Liver (tissue), 9 donors: Measurements from ENCODE around the gene MSH3. TPM values are rescaled to one million over a fixed set of nuclear protein-coding genes. Genes with fewer than 3 reads are reported as not detected.
"Not testable (repeated sequence)": the region's sequence is repeated elsewhere in the genome, so short reads cannot be mapped to it uniquely, and the experiment has no call there.

Experiments used
- DNase-seq: peaks from one replicate; pipeline ENCODE4 v3.0.0-alpha.2; 2017; ENCODE audit warnings: low spot score
- H3K27ac ChIP-seq, 2 donors: one replicate each; pipeline ENCODE4 v1.7.0; 2013; ENCODE audit warnings: inconsistent platforms in 2 of 2, low read length in 2 of 2, control low read depth in 1 of 2, low read depth in 1 of 2, mild to moderate bottlenecking in 1 of 2
- H3K27me3 ChIP-seq, 4 donors: one replicate each; pipeline versions ENCODE4 v1.6.1 to v1.7.0; 2013; ENCODE audit warnings: low read length in 3 of 4, inconsistent platforms in 1 of 4, mild to moderate bottlenecking in 1 of 4, moderate library complexity in 1 of 4; ENCODE audit not compliant: control insufficient read depth in 4 of 4, insufficient read depth in 4 of 4
- H3K36me3 ChIP-seq, 4 donors: one replicate each; pipeline versions ENCODE4 v1.6.1 to v1.7.0; 2013; ENCODE audit warnings: low read length in 3 of 4, mild to moderate bottlenecking in 3 of 4, low read depth in 1 of 4, moderate library complexity in 1 of 4; ENCODE audit not compliant: control insufficient read depth in 4 of 4, insufficient read depth in 3 of 4
- H3K4me1 ChIP-seq, 4 donors: one replicate each; pipeline versions ENCODE4 v1.6.1 to v1.7.0; 2013; ENCODE audit warnings: low read length in 3 of 4, mild to moderate bottlenecking in 3 of 4, moderate library complexity in 1 of 4; ENCODE audit not compliant: control insufficient read depth in 4 of 4, insufficient read depth in 4 of 4
- H3K4me3 ChIP-seq, 3 donors: one replicate each; pipeline versions ENCODE4 v1.6.1 to v1.7.0; 2013; ENCODE audit warnings: low read length in 3 of 3, control low read depth in 1 of 3, low read depth in 1 of 3, mild to moderate bottlenecking in 1 of 3
- H3K9ac ChIP-seq, 2 donors: one replicate each; pipeline ENCODE4 v1.7.0; 2013; ENCODE audit warnings: low read length in 2 of 2, mild to moderate bottlenecking in 2 of 2, moderate library complexity in 2 of 2, control low read depth in 1 of 2, low read depth in 1 of 2
- H3K9me3 ChIP-seq, 4 donors: one replicate each; pipeline versions ENCODE4 v1.6.1 to v1.7.0; 2013; ENCODE audit warnings: low read length in 3 of 4; ENCODE audit not compliant: control insufficient read depth in 4 of 4
- ATF3 ChIP-seq: IDR thresholded peaks from 2 replicates; pipeline ENCODE4 v1.6.1; 2016; ENCODE audit warnings: antibody characterized with exemption
- CTCF ChIP-seq: fragments of 150-350 bp; IDR thresholded peaks from 2 replicates; pipeline ENCODE4 v1.5.1; 2017; ENCODE audit warnings: improper control_type of control experiment, low read depth, low read length; ENCODE audit not compliant: missing input control
- FOXA2 ChIP-seq: IDR thresholded peaks from 2 replicates; pipeline ENCODE4 v1.6.1; 2016; ENCODE audit warnings: antibody characterized with exemption
- GABPA ChIP-seq, 2 donors: IDR thresholded peaks in 1 of 2; conservative IDR thresholded peaks in 1 of 2; 2 replicates each; pipeline ENCODE4 v1.6.1; 2016; ENCODE audit warnings: antibody characterized with exemption in 2 of 2, mild to moderate bottlenecking in 1 of 2, moderate library complexity in 1 of 2
- HNF4A ChIP-seq, 2 donors: conservative IDR thresholded peaks; 2 replicates each; pipeline ENCODE4 v1.6.1; 2016; ENCODE audit warnings: antibody characterized with exemption in 2 of 2, mild to moderate bottlenecking in 2 of 2
- HNF4G ChIP-seq: IDR thresholded peaks from 2 replicates; pipeline ENCODE4 v1.6.1; 2016; ENCODE audit warnings: antibody characterized with exemption
- JUND ChIP-seq, 2 donors: IDR thresholded peaks; 2 replicates each; pipeline ENCODE4 v1.6.1; 2016; ENCODE audit warnings: antibody characterized with exemption in 2 of 2
- MAX ChIP-seq: IDR thresholded peaks from 2 replicates; pipeline ENCODE4 v1.6.1; 2016; ENCODE audit warnings: antibody characterized with exemption
- REST ChIP-seq: IDR thresholded peaks from 2 replicates; pipeline ENCODE4 v1.6.1; 2016; ENCODE audit warnings: antibody characterized with exemption, mild to moderate bottlenecking
- RXRA ChIP-seq, 2 donors: IDR thresholded peaks; 2 replicates each; pipeline ENCODE4 v1.6.1; 2017 to 2018; ENCODE audit warnings: antibody characterized with exemption in 2 of 2, mild to moderate bottlenecking in 1 of 2
- SP1 ChIP-seq: IDR thresholded peaks from 2 replicates; pipeline ENCODE4 v1.6.1; 2018; ENCODE audit warnings: antibody characterized with exemption, mild to moderate bottlenecking
- YY1 ChIP-seq: IDR thresholded peaks from 2 replicates; pipeline ENCODE4 v1.6.1; 2016; ENCODE audit warnings: antibody characterized with exemption, mild to moderate bottlenecking
- ZBTB33 ChIP-seq: IDR thresholded peaks from 2 replicates; pipeline ENCODE4 v1.6.1; 2016; ENCODE audit warnings: antibody characterized with exemption
- WGBS: extraction: QIAGEN DNeasy Blood & Tissue Kit; methylation state at CpG from one replicate; pipeline ENCODE4 v1.1.7; 2013; 5-methylcytosine and 5-hydroxymethylcytosine counted together
- polyA plus RNA-seq, 2 donors: library from polyadenylated mRNA; stranded (reverse) in 1 of 2; unstranded in 1 of 2; fragments of 200-250 nt in 1 of 2; fragments of >200 nt in 1 of 2; fragmentation: Nextera tagmentation in 1 of 2; extraction: Ambion mirVana in 1 of 2; gene quantifications; one replicate each; pipeline versions ENCODE4 v1.2.1 to v1.2.3, GENCODE V29; 2013 to 2015
- total RNA-seq, 2 donors: library from RNA; depleted of rRNA; stranded (reverse); fragments of >200 nt; gene quantifications; one replicate each; pipeline ENCODE4 v1.2.3, GENCODE V29; 2014
- donor health status: healthy.
- donor health status: healthy.
- donor health status: healthy.
- donor health status: healthy.
- donor health status: healthy.

The MSH3 gene
- total and polyA plus RNA-seq, 4 donors = 3.0 to 19.1 (median 7.9) TPM

GRCh38 chr5:80822640-80823039 lies 168.2 kb downstream of the MSH3 start:
- H3K27ac ChIP-seq = no peak overlapping the region
- H3K27me3 ChIP-seq = no peaks in the 10 kb centered on the region
- TF ChIP-seq HNF4A (conservative IDR thresholded peaks at IDR 0.05) = no peak
- no peak for TF ChIP-seq HNF4G
- TF ChIP-seq CTCF = no peak
- no peak for TF ChIP-seq JUND (IDR thresholded peaks at IDR 0.05)
- no peak for TF ChIP-seq GABPA (IDR thresholded peaks at IDR 0.05 in 1 of 2, conservative IDR thresholded peaks at IDR 0.05 in 1 of 2)
- TF ChIP-seq YY1 = no peak
- no peak for TF ChIP-seq MAX
- TF ChIP-seq SP1 = no peak
- TF ChIP-seq REST = no peak
- TF ChIP-seq RXRA (IDR thresholded peaks at IDR 0.05) = no peak
- TF ChIP-seq ATF3 = no peak
- H3K4me3 ChIP-seq = no peak overlapping the region
- 97% methylated on average over 1 of the region's 1 CpG for WGBS
- no peaks in the 10 kb centered on the region for H3K9me3 ChIP-seq
- H3K9ac ChIP-seq = no peak overlapping the region
- DNase-seq = no peak
- no peaks in the 10 kb centered on the region for H3K4me1 ChIP-seq
- H3K36me3 ChIP-seq = peaks cover 2 to 4% (median 2%) of the 10 kb centered on the region in 4 donors

GRCh38 chr5:80824159-80824558 lies 169.7 kb downstream of the MSH3 start:
- not testable (repeated sequence) for H3K9me3 ChIP-seq, H3K4me1 ChIP-seq, H3K36me3 ChIP-seq, DNase-seq, H3K27me3 ChIP-seq, H3K27ac ChIP-seq, H3K9ac ChIP-seq, H3K4me3 ChIP-seq
- WGBS = 98% methylated on average over 20 of the region's 22 CpGs

- H3K4me3 ChIP-seq = no peak overlapping the region
- WGBS = 79% methylated on average over 2 of the region's 2 CpGs
- DNase-seq = no peak
- TF ChIP-seq JUND (IDR thresholded peaks at IDR 0.05) (no peak), YY1 (no peak), FOXA2 (no peak), HNF4G (no peak), ZBTB33 (no peak), RXRA (IDR thresholded peaks at IDR 0.05) (no peak), HNF4A (conservative IDR thresholded peaks at IDR 0.05) (no peak)
- H3K9ac ChIP-seq = no peak overlapping the region
- H3K36me3 ChIP-seq = peaks cover 2 to 9% (median 6%) of the 10 kb centered on the region in 4 donors
- H3K27ac ChIP-seq = no peak overlapping the region
- H3K4me1 ChIP-seq = no peaks in the 10 kb centered on the region
- H3K27me3 ChIP-seq = no peaks in the 10 kb centered on the region
- H3K9me3 ChIP-seq = peaks cover 0 to 12% (median 7%) of the 10 kb centered on the region in 4 donors
Observed at GRCh38 chr5:80825786-80826460, 171.5 kb downstream of the MSH3 start.
